K562 (cell line): ENCODE results near the gene UQCRFS1.

Experiments used
- CUX1 ChIP-seq: fragments of 200-800 bp; sonication (Bioruptor generic); IDR thresholded peaks from 2 replicates; pipeline ENCODE4 v1.6.1; 2016; ENCODE audit warnings: missing genetic modification characterization, missing compliant biosample characterization
- TEAD4 ChIP-seq, 2 experiments: sonication (generic) in 1 of 2; formaldehyde crosslinking in 1 of 2; IDR thresholded peaks; 2 replicates each; pipeline versions ENCODE4 v1.6.1 to v1.8.0; 2012 to 2022; ENCODE audit warnings: borderline replicate concordance in 1 of 2, inconsistent platforms in 1 of 2, low read length in 1 of 2, mild to moderate bottlenecking in 1 of 2, missing genetic modification reagents in 1 of 2

DNA sequence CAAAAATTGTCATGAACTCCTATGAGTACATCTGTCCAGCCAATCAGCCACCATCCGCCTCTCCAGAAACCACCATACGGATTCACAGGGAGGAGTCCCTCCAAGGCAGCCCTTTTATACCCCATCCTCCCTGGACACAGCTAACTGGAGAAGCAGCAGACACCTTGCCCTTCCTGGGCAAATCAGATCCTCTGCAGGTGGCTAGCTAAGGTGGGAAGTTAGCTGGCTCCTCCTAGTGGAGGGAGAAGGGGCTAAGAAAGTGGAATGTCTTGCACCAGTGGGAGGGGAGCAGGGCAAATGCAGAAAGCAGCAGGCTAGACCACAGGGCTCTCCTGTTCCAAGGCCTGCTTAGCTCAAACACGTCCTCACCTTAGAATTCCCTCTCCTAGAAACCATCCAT is 46.2 kb upstream of the UQCRFS1 start:
- TF ChIP-seq CUX1 (CRISPR knock-in tag) (no peak), TEAD4 (IDR thresholded peaks at IDR 0.05; ENCODE audit: low read length) (no peak), TEAD4 (CRISPR knock-in tag; IDR thresholded peaks at IDR 0.05; ENCODE audit: borderline replicate concordance) (no peak)
